ENCODE measurements around the gene TSPAN32.

The TSPAN32 gene

GRCh38 chr11:2289350-2289749 lies 12.5 kb upstream of the TSPAN32 start:
- no peaks in the 10 kb centered on the region for H3K4me1 ChIP-seq (ENCODE audit: insufficient read depth, low read length)
- no peaks in the 10 kb centered on the region for H3K36me3 ChIP-seq (ENCODE audit: insufficient read depth, low read length)
- H4K20me1 ChIP-seq (ENCODE audit: insufficient read depth, low read length) = no peaks in the 10 kb centered on the region
- no peaks in the 10 kb centered on the region for H3K27me3 ChIP-seq (ENCODE audit: insufficient read depth, low read length, poor library complexity)
- TF ChIP-seq EZH2 (IDR thresholded peaks at IDR 0.05; ENCODE audit: borderline replicate concordance, low read depth, low read length, severe bottlenecking) = no peak
- no peak for TF ChIP-seq CTCF (IDR thresholded peaks at IDR 0.05; ENCODE audit: borderline replicate concordance, extremely low read depth, low read length, poor library complexity, severe bottlenecking)
- H2AFZ ChIP-seq (ENCODE audit: low read depth, low read length) = no peak overlapping the region
- no peak overlapping the region for H3K27ac ChIP-seq (ENCODE audit: low read length)
- no peak overlapping the region for H3K4me2 ChIP-seq (ENCODE audit: insufficient read depth, low read length)
- H3K9me3 ChIP-seq (ENCODE audit: insufficient read depth, low read length, severe bottlenecking) = no peaks in the 10 kb centered on the region
- no peak overlapping the region for H3K4me3 ChIP-seq (ENCODE audit: low read depth in 1 of 2, low read length in 2 of 2)
- ATAC-seq (ENCODE audit: insufficient read depth, low read depth) = no peak
- no peaks in the 10 kb centered on the region for H3K79me2 ChIP-seq (ENCODE audit: insufficient read depth, low read length)
- no peak overlapping the region for H3K9ac ChIP-seq (ENCODE audit: low read depth, low read length)
- DNase-seq = no peak

- Histone ChIP-seq H3K79me2 (ENCODE audit: insufficient read depth, low read length) (no peaks in the 10 kb centered on the region), H2AFZ (ENCODE audit: low read depth, low read length) (no peak overlapping the region), H3K27ac (ENCODE audit: low read length) (no peak overlapping the region), H3K4me2 (ENCODE audit: insufficient read depth, low read length) (no peak overlapping the region), H3K27me3 (ENCODE audit: insufficient read depth, low read length, poor library complexity) (no peaks in the 10 kb centered on the region), H3K4me1 (ENCODE audit: insufficient read depth, low read length) (no peaks in the 10 kb centered on the region), H3K4me3 (ENCODE audit: low read depth in 1 of 2, low read length in 2 of 2) (no peak overlapping the region), H4K20me1 (ENCODE audit: insufficient read depth, low read length) (no peaks in the 10 kb centered on the region), H3K9ac (ENCODE audit: low read depth, low read length) (no peak overlapping the region), H3K9me3 (ENCODE audit: insufficient read depth, low read length, severe bottlenecking) (no peaks in the 10 kb centered on the region), H3K36me3 (ENCODE audit: insufficient read depth, low read length) (no peaks in the 10 kb centered on the region)
- ATAC-seq (ENCODE audit: insufficient read depth, low read depth) (no peak), DNase-seq (no peak)
- TF ChIP-seq EZH2 (IDR thresholded peaks at IDR 0.05; ENCODE audit: borderline replicate concordance, low read depth, low read length, severe bottlenecking) (no peak), CTCF (IDR thresholded peaks at IDR 0.05; ENCODE audit: borderline replicate concordance, extremely low read depth, low read length, poor library complexity, severe bottlenecking) (no peak)
Observed at GRCh38 chr11:2289859-2290258, 12.0 kb upstream of the TSPAN32 start.

- TF ChIP-seq EZH2 (IDR thresholded peaks at IDR 0.05; ENCODE audit: borderline replicate concordance, low read depth, low read length, severe bottlenecking) (no peak), CTCF (IDR thresholded peaks at IDR 0.05; ENCODE audit: borderline replicate concordance, extremely low read depth, low read length, poor library complexity, severe bottlenecking) (no peak)
- H3K27ac ChIP-seq (ENCODE audit: low read length) = no peak overlapping the region
- DNase-seq (peak; percentile 2), ATAC-seq (ENCODE audit: insufficient read depth, low read depth) (no peak)
- no peaks in the 10 kb centered on the region for H3K36me3 ChIP-seq (ENCODE audit: insufficient read depth, low read length)
- no peak overlapping the region for H3K4me3 ChIP-seq (ENCODE audit: low read depth in 1 of 2, low read length in 2 of 2)
- no peaks in the 10 kb centered on the region for H4K20me1 ChIP-seq (ENCODE audit: insufficient read depth, low read length)
- H3K79me2 ChIP-seq (ENCODE audit: insufficient read depth, low read length) = no peaks in the 10 kb centered on the region
- no peaks in the 10 kb centered on the region for H3K27me3 ChIP-seq (ENCODE audit: insufficient read depth, low read length, poor library complexity)
- H3K9me3 ChIP-seq (ENCODE audit: insufficient read depth, low read length, severe bottlenecking) = no peaks in the 10 kb centered on the region
- no peak overlapping the region for H3K4me2 ChIP-seq (ENCODE audit: insufficient read depth, low read length)
- H2AFZ ChIP-seq (ENCODE audit: low read depth, low read length) = no peak overlapping the region
- H3K4me1 ChIP-seq (ENCODE audit: insufficient read depth, low read length) = no peaks in the 10 kb centered on the region
- H3K9ac ChIP-seq (ENCODE audit: low read depth, low read length) = no peak overlapping the region
Observed at GRCh38 chr11:2290351-2290841, 11.4 kb upstream of the TSPAN32 start.

- H3K4me2 ChIP-seq (ENCODE audit: insufficient read depth, low read length) = no peak overlapping the region
- H3K4me3 ChIP-seq (ENCODE audit: low read depth in 1 of 2, low read length in 2 of 2) = no peak overlapping the region
- ATAC-seq (ENCODE audit: insufficient read depth, low read depth) (no peak), DNase-seq (no peak)
- H3K4me1 ChIP-seq (ENCODE audit: insufficient read depth, low read length) = no peaks in the 10 kb centered on the region
- no peaks in the 10 kb centered on the region for H3K36me3 ChIP-seq (ENCODE audit: insufficient read depth, low read length)
- no peaks in the 10 kb centered on the region for H4K20me1 ChIP-seq (ENCODE audit: insufficient read depth, low read length)
- no peaks in the 10 kb centered on the region for H3K9me3 ChIP-seq (ENCODE audit: insufficient read depth, low read length, severe bottlenecking)
- no peaks in the 10 kb centered on the region for H3K27me3 ChIP-seq (ENCODE audit: insufficient read depth, low read length, poor library complexity)
- H3K27ac ChIP-seq (ENCODE audit: low read length) = no peak overlapping the region
- H3K9ac ChIP-seq (ENCODE audit: low read depth, low read length) = no peak overlapping the region
- TF ChIP-seq CTCF (IDR thresholded peaks at IDR 0.05; ENCODE audit: borderline replicate concordance, extremely low read depth, low read length, poor library complexity, severe bottlenecking) (no peak), EZH2 (IDR thresholded peaks at IDR 0.05; ENCODE audit: borderline replicate concordance, low read depth, low read length, severe bottlenecking) (no peak)
- no peak overlapping the region for H2AFZ ChIP-seq (ENCODE audit: low read depth, low read length)
- no peaks in the 10 kb centered on the region for H3K79me2 ChIP-seq (ENCODE audit: insufficient read depth, low read length)
Observed at GRCh38 chr11:2293531-2293971, 8.3 kb upstream of the TSPAN32 start.
